ENCODE results near the gene ZBTB7B. TPM values are rescaled to one million over a fixed set of nuclear protein-coding genes. Genes with fewer than 3 reads are reported as not detected.
"Not testable (repeated sequence)": the region's sequence is repeated elsewhere in the genome, so short reads cannot be mapped to it uniquely, and the experiment has no call there.

The ZBTB7B gene
- total RNA-seq, 2 donors from 2014 or later, result 30.3 to 53.4 TPM

GRCh38 chr1:154973344-154974101, 29.1 kb upstream of the ZBTB7B start:
- peak in 1 of 2 donors; percentile 29 for TF ChIP-seq CTCF (IDR thresholded peaks at IDR 0.05)
- DNase-seq (ENCODE audit: low spot score), result peak; percentile 99
- Histone ChIP-seq H3K4me1 (peaks cover 0 to 64% of the 10 kb centered on the region in 2 donors), H3K36me3 (peaks cover under 1% of the 10 kb centered on the region), H3K4me3 (peak overlapping the region; percentile 74 to 76), H3K27me3 (no peaks in the 10 kb centered on the region), H3K27ac (peak overlapping the region; percentile 99), H3K9me3 (no peaks in the 10 kb centered on the region)

- TF ChIP-seq CTCF (IDR thresholded peaks at IDR 0.05), result no peak
- Histone ChIP-seq H3K27ac (peak within 1 kb of the TSS; percentile 99), H3K4me3 (peak within 1 kb of the TSS; percentile 74 to 76), H3K4me1 (peaks cover 0 to 57% of the 10 kb centered on the region in 2 donors), H3K27me3 (no peaks in the 10 kb centered on the region), H3K36me3 (no peaks in the 10 kb centered on the region), H3K9me3 (no peaks in the 10 kb centered on the region)
- peak; percentile 100 for DNase-seq (ENCODE audit: low spot score)
These were observed 28.3 kb upstream of the ZBTB7B start, which contains the start of gene CKS1B for GRCh38 chr1:154974102-154974807. Gene CKS1B (plus strand): TSS chr1:154974681. CDS start chr1:154974746, 65 bp downstream.

- H3K9me3 ChIP-seq, result no peaks in the 10 kb centered on the region
- DNase-seq (ENCODE audit: low spot score), result peak; percentile 95
- H3K4me1 ChIP-seq, result peaks cover 0 to 50% of the 10 kb centered on the region in 2 donors
- no peaks in the 10 kb centered on the region for H3K36me3 ChIP-seq
- no peaks in the 10 kb centered on the region for H3K27me3 ChIP-seq
- H3K4me3 ChIP-seq, result peak overlapping the region; percentile 51 to 74
- peak overlapping the region; percentile 99 for H3K27ac ChIP-seq
- no peak for TF ChIP-seq CTCF (IDR thresholded peaks at IDR 0.05)
These were observed 27.7 kb upstream of the ZBTB7B start for GRCh38 chr1:154974808-154975408.

- H3K27me3 ChIP-seq, result no peaks in the 10 kb centered on the region
- TF ChIP-seq CTCF (IDR thresholded peaks at IDR 0.05), result no peak
- no peak for DNase-seq (ENCODE audit: low spot score)
- H3K36me3 ChIP-seq, result no peaks in the 10 kb centered on the region
- peak overlapping the region; percentile 51 to 74 for H3K4me3 ChIP-seq
- peak overlapping the region; percentile 99 for H3K27ac ChIP-seq
- peaks cover 0 to 44% of the 10 kb centered on the region in 2 donors for H3K4me1 ChIP-seq
- H3K9me3 ChIP-seq, result no peaks in the 10 kb centered on the region
These were observed 27.1 kb upstream of the ZBTB7B start for GRCh38 chr1:154975409-154976059.

- not testable (repeated sequence) for DNase-seq (ENCODE audit: low spot score); H3K27ac ChIP-seq; H3K36me3 ChIP-seq
These were observed 24.8 kb upstream of the ZBTB7B start for GRCh38 chr1:154977762-154978161.

More at GRCh38 chr1:154977762-154978161, 24.8 kb upstream of the ZBTB7B start:
- H3K4me1 ChIP-seq, result peaks cover 0 to 28% of the 10 kb centered on the region in 2 donors
- H3K4me3 ChIP-seq, H3K27me3 ChIP-seq, H3K9me3 ChIP-seq: not testable (repeated sequence)
